Neural cell (in vitro differentiated cells): Measurements from ENCODE around the gene KCTD16. TPM values are rescaled to one million over a fixed set of nuclear protein-coding genes. Genes with fewer than 3 reads are reported as not detected.
A peak's percentile ranks its signal among the peaks of the same experiment; 100 is the strongest.

ENCODE experiments used
- H2AFZ ChIP-seq: fragments of 200-600, 300-800 bp; sonication (generic), shearing (Covaris generic); 2 replicates; pipeline ENCODE4 v1.6.0; 2014; ENCODE audit warnings: low read depth, mild to moderate bottlenecking, antibody characterized with exemption, low read length, moderate library complexity
- H3F3A ChIP-seq: fragments of 200-600 bp; shearing (Covaris generic); 2 replicates; pipeline ENCODE4 v1.6.1; 2016; ENCODE audit warnings: mild to moderate bottlenecking, moderate library complexity, mixed read lengths, antibody characterized with exemption, low read length; ENCODE audit not compliant: insufficient read depth, poor library complexity, severe bottlenecking
- H3K27ac ChIP-seq: fragments of 200-600, 300-800 bp; sonication (generic), shearing (Covaris generic); 2 replicates; pipeline ENCODE4 v1.5.1; 2014; ENCODE audit warnings: mild to moderate bottlenecking, low read length, moderate library complexity
- H3K27me3 ChIP-seq: fragments of 300-800, 200-600 bp; sonication (generic), shearing (Covaris generic); 2 replicates; pipeline ENCODE4 v1.6.0; 2014; ENCODE audit warnings: mild to moderate bottlenecking, low read depth, low read length, moderate library complexity; ENCODE audit not compliant: insufficient read depth
- H3K36me3 ChIP-seq: fragments of 300-800, 200-600 bp; sonication (generic), shearing (Covaris generic); 2 replicates; pipeline ENCODE4 v1.5.1; 2014; ENCODE audit warnings: mild to moderate bottlenecking, antibody characterized with exemption, low read length, moderate library complexity; ENCODE audit not compliant: insufficient read depth
- H3K4me2 ChIP-seq: fragments of 300-800, 200-600 bp; sonication (generic), shearing (Covaris generic); 2 replicates; pipeline ENCODE4 v1.6.0; 2014; ENCODE audit warnings: mild to moderate bottlenecking, low read length
- H3K4me3 ChIP-seq: fragments of 300-800, 200-600 bp; sonication (generic), shearing (Covaris generic); 2 replicates; pipeline ENCODE4 v1.5.1; 2014; ENCODE audit warnings: mild to moderate bottlenecking, low read length, moderate library complexity
- H3K79me2 ChIP-seq: fragments of 200-600 bp; shearing (Covaris generic); replicated peaks from 2 replicates; pipeline ENCODE4 v1.6.0; 2014; ENCODE audit warnings: mild to moderate bottlenecking, low read length, moderate library complexity; ENCODE audit not compliant: insufficient read depth
- H3K9ac ChIP-seq: fragments of 300-800, 200-600 bp; sonication (generic), shearing (Covaris generic); 2 replicates; pipeline ENCODE4 v1.6.1; 2016; ENCODE audit warnings: mild to moderate bottlenecking, low read length, mixed read lengths
- H3K9me2 ChIP-seq: fragments of 200-600 bp; shearing (Covaris generic); 2 replicates; pipeline ENCODE4 v1.6.1; 2016; ENCODE audit warnings: mild to moderate bottlenecking, low read length, mixed read lengths; ENCODE audit not compliant: insufficient read depth
- H3K9me3 ChIP-seq: fragments of 200-600, 300-800 bp; sonication (generic), shearing (Covaris generic); 2 replicates; pipeline ENCODE4 v1.6.1; 2016; ENCODE audit warnings: mild to moderate bottlenecking, mixed run types, low read length, moderate library complexity, mixed read lengths
- H4K20me1 ChIP-seq: fragments of 200-600 bp; shearing (Covaris generic); 2 replicates; pipeline ENCODE4 v1.6.1; 2016; ENCODE audit warnings: mild to moderate bottlenecking, mixed run types; ENCODE audit not compliant: insufficient read depth
- EP300 ChIP-seq: fragments of 450-650 bp; conservative IDR thresholded peaks from 2 replicates; pipeline ENCODE4 v1.6.1; 2014; ENCODE audit warnings: antibody characterized with exemption, mild to moderate bottlenecking, moderate library complexity; ENCODE audit not compliant: poor library complexity, severe bottlenecking
- EZH2 ChIP-seq: fragments of 200-600, 300-800 bp; shearing (Covaris generic), sonication (generic); IDR thresholded peaks from 2 replicates; pipeline ENCODE4 v1.6.1; 2014; ENCODE audit warnings: antibody characterized with exemption, low read length, borderline replicate concordance, mild to moderate bottlenecking; ENCODE audit not compliant: insufficient read depth, poor library complexity, severe bottlenecking
- MXI1 ChIP-seq: fragments of 450-650 bp; conservative IDR thresholded peaks from 2 replicates; pipeline ENCODE4 v1.6.1; 2014; ENCODE audit warnings: antibody characterized with exemption, mild to moderate bottlenecking; ENCODE audit not compliant: poor library complexity, severe bottlenecking
- POLR2AphosphoS5 ChIP-seq: IDR thresholded peaks from 2 replicates; pipeline ENCODE4 v1.6.1; 2012
- RAD21 ChIP-seq: fragments of 450-650 bp; conservative IDR thresholded peaks from 2 replicates; pipeline ENCODE4 v1.6.1; 2014; ENCODE audit warnings: antibody characterized with exemption, mild to moderate bottlenecking, moderate library complexity
- SMC3 ChIP-seq: fragments of 450-650 bp; conservative IDR thresholded peaks from 2 replicates; pipeline ENCODE4 v1.6.1; 2014; ENCODE audit warnings: antibody characterized with exemption, mild to moderate bottlenecking, moderate library complexity; ENCODE audit not compliant: poor library complexity
- TAF1 ChIP-seq: IDR thresholded peaks from 2 replicates; pipeline ENCODE4 v1.6.1; 2012; ENCODE audit warnings: low read depth
- polyA minus RNA-seq: library from RNA; depleted of rRNA, polyadenylated mRNA; stranded (reverse); fragments of >200 nt; gene quantifications from 2 replicates; pipeline ENCODE4 v1.2.3, GENCODE V29; 2014
- polyA plus RNA-seq: library from polyadenylated mRNA; depleted of rRNA; stranded (reverse); fragments of >200 nt; gene quantifications from 2 replicates; pipeline ENCODE4 v1.2.3, GENCODE V29; 2014
- TF ChIP-seq, protein P1 (sequence below): IDR thresholded peaks from 2 replicates; pipeline ENCODE4 v1.6.1; 2012; ENCODE audit warnings: borderline replicate concordance
- TF ChIP-seq, protein P2 (sequence below): fragments of 450-650 bp; IDR thresholded peaks from 2 replicates; pipeline ENCODE4 v1.5.1; 2014; ENCODE audit warnings: antibody characterized with exemption, mild to moderate bottlenecking, moderate library complexity; ENCODE audit not compliant: poor library complexity, severe bottlenecking

The KCTD16 gene
- polyA plus RNA-seq (7.1 and 7.2 TPM in 2 replicates), polyA minus RNA-seq (34.1 and 43.2 TPM in 2 replicates)

- Histone ChIP-seq H4K20me1 (no peaks in the 10 kb centered on the region), H3K9ac (peak within 1 kb of the TSS; percentile 78), H2AFZ (peak within 1 kb of the TSS; percentile 96), H3K27me3 (no peaks in the 10 kb centered on the region), H3K9me2 (no peaks in the 10 kb centered on the region), H3K9me3 (no peaks in the 10 kb centered on the region), H3K36me3 (no peaks in the 10 kb centered on the region), H3K79me2 (peaks cover 29% of the 10 kb centered on the region), H3K4me3 (peak within 1 kb of the TSS; percentile 80), H3F3A (no peaks in the 10 kb centered on the region), H3K27ac (peak within 1 kb of the TSS; percentile 89), H3K4me2 (peak within 1 kb of the TSS; percentile 79)
- no peak for TF ChIP-seq EZH2
- peak; percentile 52 for TF ChIP-seq TAF1
- TF ChIP-seq, protein P1, sequence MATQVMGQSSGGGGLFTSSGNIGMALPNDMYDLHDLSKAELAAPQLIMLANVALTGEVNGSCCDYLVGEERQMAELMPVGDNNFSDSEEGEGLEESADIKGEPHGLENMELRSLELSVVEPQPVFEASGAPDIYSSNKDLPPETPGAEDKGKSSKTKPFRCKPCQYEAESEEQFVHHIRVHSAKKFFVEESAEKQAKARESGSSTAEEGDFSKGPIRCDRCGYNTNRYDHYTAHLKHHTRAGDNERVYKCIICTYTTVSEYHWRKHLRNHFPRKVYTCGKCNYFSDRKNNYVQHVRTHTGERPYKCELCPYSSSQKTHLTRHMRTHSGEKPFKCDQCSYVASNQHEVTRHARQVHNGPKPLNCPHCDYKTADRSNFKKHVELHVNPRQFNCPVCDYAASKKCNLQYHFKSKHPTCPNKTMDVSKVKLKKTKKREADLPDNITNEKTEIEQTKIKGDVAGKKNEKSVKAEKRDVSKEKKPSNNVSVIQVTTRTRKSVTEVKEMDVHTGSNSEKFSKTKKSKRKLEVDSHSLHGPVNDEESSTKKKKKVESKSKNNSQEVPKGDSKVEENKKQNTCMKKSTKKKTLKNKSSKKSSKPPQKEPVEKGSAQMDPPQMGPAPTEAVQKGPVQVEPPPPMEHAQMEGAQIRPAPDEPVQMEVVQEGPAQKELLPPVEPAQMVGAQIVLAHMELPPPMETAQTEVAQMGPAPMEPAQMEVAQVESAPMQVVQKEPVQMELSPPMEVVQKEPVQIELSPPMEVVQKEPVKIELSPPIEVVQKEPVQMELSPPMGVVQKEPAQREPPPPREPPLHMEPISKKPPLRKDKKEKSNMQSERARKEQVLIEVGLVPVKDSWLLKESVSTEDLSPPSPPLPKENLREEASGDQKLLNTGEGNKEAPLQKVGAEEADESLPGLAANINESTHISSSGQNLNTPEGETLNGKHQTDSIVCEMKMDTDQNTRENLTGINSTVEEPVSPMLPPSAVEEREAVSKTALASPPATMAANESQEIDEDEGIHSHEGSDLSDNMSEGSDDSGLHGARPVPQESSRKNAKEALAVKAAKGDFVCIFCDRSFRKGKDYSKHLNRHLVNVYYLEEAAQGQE = peak; percentile 29
- peak; percentile 39 for TF ChIP-seq RAD21
- TF ChIP-seq EP300 = peak; percentile 31
- peak; percentile 76 for TF ChIP-seq MXI1
- TF ChIP-seq, protein P2, sequence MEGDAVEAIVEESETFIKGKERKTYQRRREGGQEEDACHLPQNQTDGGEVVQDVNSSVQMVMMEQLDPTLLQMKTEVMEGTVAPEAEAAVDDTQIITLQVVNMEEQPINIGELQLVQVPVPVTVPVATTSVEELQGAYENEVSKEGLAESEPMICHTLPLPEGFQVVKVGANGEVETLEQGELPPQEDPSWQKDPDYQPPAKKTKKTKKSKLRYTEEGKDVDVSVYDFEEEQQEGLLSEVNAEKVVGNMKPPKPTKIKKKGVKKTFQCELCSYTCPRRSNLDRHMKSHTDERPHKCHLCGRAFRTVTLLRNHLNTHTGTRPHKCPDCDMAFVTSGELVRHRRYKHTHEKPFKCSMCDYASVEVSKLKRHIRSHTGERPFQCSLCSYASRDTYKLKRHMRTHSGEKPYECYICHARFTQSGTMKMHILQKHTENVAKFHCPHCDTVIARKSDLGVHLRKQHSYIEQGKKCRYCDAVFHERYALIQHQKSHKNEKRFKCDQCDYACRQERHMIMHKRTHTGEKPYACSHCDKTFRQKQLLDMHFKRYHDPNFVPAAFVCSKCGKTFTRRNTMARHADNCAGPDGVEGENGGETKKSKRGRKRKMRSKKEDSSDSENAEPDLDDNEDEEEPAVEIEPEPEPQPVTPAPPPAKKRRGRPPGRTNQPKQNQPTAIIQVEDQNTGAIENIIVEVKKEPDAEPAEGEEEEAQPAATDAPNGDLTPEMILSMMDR = no peak
- TF ChIP-seq POLR2AphosphoS5 = peak; percentile 94
- TF ChIP-seq SMC3 = peak; percentile 55
These were observed at the start of gene KCTD16, which contains the start of gene YIPF5 for GRCh38 chr5:144170276-144171024. TSS of gene KCTD16 (plus strand) at chr5:144170873. TSS of gene YIPF5 (minus strand) at chr5:144170659. CDS start at chr5:144169955, 704 bp downstream.

- Histone ChIP-seq H4K20me1 (no peaks in the 10 kb centered on the region), H3F3A (no peaks in the 10 kb centered on the region), H3K27me3 (no peaks in the 10 kb centered on the region), H3K27ac (no peak overlapping the region), H3K36me3 (no peaks in the 10 kb centered on the region), H3K4me3 (no peak overlapping the region), H3K79me2 (no peaks in the 10 kb centered on the region), H3K9me3 (no peaks in the 10 kb centered on the region), H2AFZ (no peak overlapping the region), H3K9ac (no peak overlapping the region), H3K4me2 (no peak overlapping the region), H3K9me2 (no peaks in the 10 kb centered on the region)
- no peak for TF ChIP-seq MXI1
- no peak for TF ChIP-seq EP300
- TF ChIP-seq TAF1 = no peak
- TF ChIP-seq, protein P1 = no peak
- no peak for TF ChIP-seq SMC3
- no peak for TF ChIP-seq EZH2
- TF ChIP-seq, protein P2 = no peak
- TF ChIP-seq POLR2AphosphoS5 = no peak
- TF ChIP-seq RAD21 = no peak
These were observed 49.1 kb upstream of the KCTD16 start for GRCh38 chr5:144121577-144121976.
